C4-2B (cell line): ENCODE data around the gene PDF.

Experiments used
- CTCF ChIP-seq: fragments of 450-650 bp; conservative IDR thresholded peaks from 2 replicates; pipeline ENCODE4 v1.5.1; 2017; ENCODE audit warnings: mild to moderate bottlenecking
- ZFX ChIP-seq: fragments of 450-650 bp; IDR thresholded peaks from 2 replicates; pipeline ENCODE4 v1.6.1; 2017

GRCh38 chr16:69330286-69331109, at the start of gene PDF:
- TF ChIP-seq ZFX: 0 out of 2 replicates have a peak, but pooled peaks have one; percentile 28
- TF ChIP-seq CTCF: no peak
